22Rv1 (cell line): Measurements from ENCODE around the gene GPR68.
"Not testable (repeated sequence)": the region's sequence is repeated elsewhere in the genome, so short reads cannot be mapped to it uniquely, and the experiment has no call there.

Experiments
- H3K27ac ChIP-seq: fragments of 450-650 bp; 2 replicates; pipeline ENCODE4 v1.5.1; 2017
- CTCF ChIP-seq: fragments of 450-650 bp; IDR thresholded peaks from 2 replicates; pipeline ENCODE4 v1.5.1; 2017; ENCODE audit warnings: mild to moderate bottlenecking
- ZFX ChIP-seq: fragments of 450-650 bp; IDR thresholded peaks from 2 replicates; pipeline ENCODE4 v1.6.1; 2017; ENCODE audit warnings: antibody characterized with exemption, borderline replicate concordance

Gene GPR68

GRCh38 chr14:91272341-91273272 is 28.1 kb upstream of the GPR68 start:
- TF ChIP-seq ZFX = no peak
- no peak for TF ChIP-seq CTCF
- H3K27ac ChIP-seq = no peak overlapping the region

GRCh38 chr14:91271639-91272038 is 27.1 kb upstream of the GPR68 start:
- TF ChIP-seq CTCF = no peak
- no peak for TF ChIP-seq ZFX
- no peak overlapping the region for H3K27ac ChIP-seq

- TF ChIP-seq ZFX (no peak), CTCF (no peak)
- no peak overlapping the region for H3K27ac ChIP-seq
Measured at GRCh38 chr14:91270619-91271018, 26.1 kb upstream of the GPR68 start.

GRCh38 chr14:91270188-91270587 is 25.7 kb upstream of the GPR68 start:
- no peak overlapping the region for H3K27ac ChIP-seq
- TF ChIP-seq ZFX = no peak

GRCh38 chr14:91269076-91269991 is 24.8 kb upstream of the GPR68 start:
- H3K27ac ChIP-seq = no peak overlapping the region
- TF ChIP-seq ZFX = no peak
- TF ChIP-seq CTCF = no peak

- H3K27ac ChIP-seq = no peak overlapping the region
- TF ChIP-seq ZFX = no peak
- no peak for TF ChIP-seq CTCF
Measured at GRCh38 chr14:91267965-91268437, 23.5 kb upstream of the GPR68 start.

- not testable (repeated sequence) for H3K27ac ChIP-seq
Measured at GRCh38 chr14:91266276-91266675, 21.8 kb upstream of the GPR68 start.

- H3K27ac ChIP-seq = no peak overlapping the region
- no peak for TF ChIP-seq CTCF
- TF ChIP-seq ZFX = no peak
Measured at GRCh38 chr14:91265404-91265803, 20.9 kb upstream of the GPR68 start.
